Superior temporal gyrus (tissue), 1 donor: ENCODE measurements around the gene CENPH.
"Not testable (repeated sequence)": the region's sequence is repeated elsewhere in the genome, so short reads cannot be mapped to it uniquely, and the experiment has no call there.

ENCODE experiments used
- DNase-seq: peaks from one replicate; pipeline ENCODE4 v3.0.0-alpha.2; 2016; ENCODE audit errors: extremely low spot score

Gene CENPH

DNA sequence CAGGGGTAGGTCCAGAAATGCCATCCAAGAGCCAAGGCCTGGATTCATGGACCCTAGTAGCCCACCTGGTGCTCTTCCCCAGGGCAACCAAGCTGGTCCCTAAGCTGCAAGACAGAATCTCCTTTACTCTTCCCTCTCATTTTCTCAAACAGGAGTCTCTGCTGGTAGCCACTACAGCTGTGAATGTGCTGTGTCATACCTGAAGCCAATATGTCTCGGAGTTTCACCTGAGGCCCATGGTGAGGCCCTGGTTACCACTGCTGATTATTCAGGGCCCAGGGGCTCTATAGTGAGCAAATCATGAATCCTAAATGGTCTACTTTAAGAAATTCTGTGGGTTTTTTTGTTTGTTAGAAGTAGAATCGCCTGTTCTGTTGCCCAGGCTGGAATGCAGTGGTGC lies 61.2 kb downstream of the CENPH start:
- DNase-seq = no peak

DNA sequence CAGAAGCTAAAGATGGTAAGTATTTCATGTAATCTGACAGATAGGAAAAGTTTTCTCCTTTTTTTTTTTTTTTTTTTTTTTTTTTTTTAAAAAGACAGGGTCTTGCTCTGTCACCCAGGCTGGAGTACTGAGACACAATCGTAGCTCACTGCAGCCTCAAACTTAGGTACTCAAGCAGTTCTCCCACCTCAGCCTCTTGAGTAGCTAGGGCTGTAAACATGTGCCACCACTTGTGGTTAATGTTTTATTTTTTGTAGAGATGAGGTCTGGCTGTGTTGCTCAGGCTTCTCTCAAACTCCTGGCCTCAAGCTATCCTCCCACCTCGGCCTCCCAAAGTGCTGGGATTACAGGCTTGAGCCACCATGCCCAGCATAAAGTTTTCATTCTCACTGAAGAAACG lies 63.1 kb downstream of the CENPH start:
- no peak for DNase-seq

- DNase-seq = not testable (repeated sequence)
Observed at GRCh38 chr5:69255940-69256339, 66.6 kb downstream of the CENPH start.

DNA sequence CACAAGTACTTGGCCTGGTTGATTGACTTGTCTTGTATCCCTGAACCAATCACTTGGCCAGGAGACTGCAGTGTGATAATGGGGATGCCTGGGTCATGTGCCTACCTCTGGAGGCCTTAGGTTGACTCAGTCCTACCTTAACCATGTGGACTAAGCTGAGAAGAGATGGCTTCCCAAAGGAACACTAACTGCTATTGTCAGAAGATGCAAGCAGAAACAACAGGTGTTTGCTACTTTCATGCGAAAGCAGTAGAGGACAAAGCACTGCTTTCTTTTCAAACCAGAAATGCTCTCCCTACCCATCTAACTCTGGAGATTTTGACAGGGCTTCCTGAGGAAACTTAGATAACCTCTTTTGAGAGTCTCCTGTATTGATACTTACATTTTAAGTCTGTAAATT lies 68.2 kb downstream of the CENPH start:
- DNase-seq = no peak
